ENCODE measurements around the gene CD52.

CD52 gene

DNA sequence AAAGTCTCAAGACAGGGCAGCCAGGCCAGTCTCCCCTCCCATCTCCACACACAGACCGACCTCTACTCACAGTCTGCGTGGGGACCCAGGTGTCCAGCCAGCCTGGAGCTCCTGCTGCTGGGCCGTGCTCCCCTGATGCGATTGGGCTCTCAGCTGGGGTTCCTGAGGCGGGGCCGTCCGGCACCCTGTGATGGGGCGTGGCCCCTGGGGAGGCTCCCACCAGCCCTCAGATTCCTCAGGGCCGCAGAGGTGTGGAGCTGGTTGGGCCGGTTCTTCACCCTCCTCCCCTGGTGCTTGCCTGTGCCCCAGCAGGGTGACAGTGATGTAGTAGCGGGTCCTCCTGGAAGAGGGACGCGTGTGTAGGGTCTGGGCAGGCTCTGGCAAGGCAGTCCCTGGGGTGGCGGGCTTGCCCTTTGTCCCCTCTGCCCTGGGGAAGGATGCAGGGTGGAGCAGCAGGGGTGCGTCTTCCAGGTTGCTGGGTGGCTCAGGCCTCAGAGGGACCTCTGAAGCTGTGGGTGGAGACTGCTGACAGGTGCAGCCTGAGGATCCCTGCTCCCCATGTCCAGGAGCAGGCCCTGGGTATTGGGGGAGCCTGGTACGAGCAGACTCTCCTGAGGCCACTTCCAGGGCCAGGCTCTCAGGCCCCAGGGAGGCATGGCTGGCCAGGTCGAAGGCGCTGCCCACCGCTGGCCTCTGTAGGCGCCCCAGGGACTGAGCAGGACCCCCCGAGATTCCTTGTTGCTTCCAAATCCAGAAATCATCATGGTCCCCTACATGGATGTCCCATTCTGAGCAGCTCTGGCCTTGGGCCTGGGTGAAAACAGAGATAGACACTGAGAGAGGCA, 36.4 kb downstream of the CD52 start, which contains the start of gene CRYBG2:
TSS of gene CRYBG2 (minus strand) at position 155 of the 845 bp plus-strand sequence. CDS start 7,473 bp downstream, outside the sequence.
- H3K27me3 ChIP-seq (ENCODE audit: control insufficient read depth in 5 of 5, insufficient read depth in 4 of 5, low read length in 5 of 5), result peaks cover 10 to 28% (median 19%) of the 10 kb centered on the region in 5 donors
- H3K27ac ChIP-seq (ENCODE audit: low read depth, low read length), result no peak within 1 kb of the TSS
- no peaks in the 10 kb centered on the region for H3K9me3 ChIP-seq (ENCODE audit: control insufficient read depth in 5 of 5, low read length in 5 of 5)
- H3K4me3 ChIP-seq (ENCODE audit: low read depth in 1 of 5, low read length in 5 of 5), result no peak within 1 kb of the TSS
- no peaks in the 10 kb centered on the region for H3K4me1 ChIP-seq (ENCODE audit: control insufficient read depth in 5 of 5, insufficient read depth in 5 of 5, low read length in 5 of 5)
- no peaks in the 10 kb centered on the region for H3K36me3 ChIP-seq (ENCODE audit: control insufficient read depth in 5 of 5, insufficient read depth in 5 of 5, low read length in 5 of 5)
- no peak within 1 kb of the TSS for H3K9ac ChIP-seq (ENCODE audit: low read length in 5 of 5)

DNA sequence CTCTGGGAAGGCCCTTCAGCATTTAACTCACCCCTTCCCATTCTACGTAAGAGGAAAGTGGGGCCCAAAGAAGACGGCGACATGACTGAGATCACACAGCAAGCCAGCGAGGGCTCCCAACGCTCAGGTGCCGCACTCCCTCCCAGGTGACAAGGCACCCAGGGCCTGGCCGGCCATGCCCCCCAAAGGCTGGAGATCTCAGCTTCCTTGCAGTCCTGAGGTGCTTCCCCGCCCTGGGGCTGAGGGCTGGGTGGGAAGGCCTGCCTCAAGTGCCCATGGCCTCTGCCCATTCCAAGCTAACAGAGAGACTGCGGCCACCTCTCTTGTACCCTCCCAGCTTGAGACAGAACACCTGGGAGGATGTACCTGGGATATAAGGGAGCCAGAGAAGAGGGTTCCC, 37.2 kb downstream of the CD52 start:
- Histone ChIP-seq H3K9me3 (ENCODE audit: control insufficient read depth in 5 of 5, low read length in 5 of 5) (no peaks in the 10 kb centered on the region), H3K36me3 (ENCODE audit: control insufficient read depth in 5 of 5, insufficient read depth in 5 of 5, low read length in 5 of 5) (no peaks in the 10 kb centered on the region), H3K4me3 (ENCODE audit: low read depth in 1 of 5, low read length in 5 of 5) (no peak overlapping the region), H3K27ac (ENCODE audit: low read depth, low read length) (no peak overlapping the region), H3K9ac (ENCODE audit: low read length in 5 of 5) (no peak overlapping the region), H3K27me3 (ENCODE audit: control insufficient read depth in 5 of 5, insufficient read depth in 4 of 5, low read length in 5 of 5) (peaks cover 11 to 31% (median 22%) of the 10 kb centered on the region in 5 donors), H3K4me1 (ENCODE audit: control insufficient read depth in 5 of 5, insufficient read depth in 5 of 5, low read length in 5 of 5) (peaks cover 0 to 3% (median under 1%) of the 10 kb centered on the region in 5 donors)

DNA sequence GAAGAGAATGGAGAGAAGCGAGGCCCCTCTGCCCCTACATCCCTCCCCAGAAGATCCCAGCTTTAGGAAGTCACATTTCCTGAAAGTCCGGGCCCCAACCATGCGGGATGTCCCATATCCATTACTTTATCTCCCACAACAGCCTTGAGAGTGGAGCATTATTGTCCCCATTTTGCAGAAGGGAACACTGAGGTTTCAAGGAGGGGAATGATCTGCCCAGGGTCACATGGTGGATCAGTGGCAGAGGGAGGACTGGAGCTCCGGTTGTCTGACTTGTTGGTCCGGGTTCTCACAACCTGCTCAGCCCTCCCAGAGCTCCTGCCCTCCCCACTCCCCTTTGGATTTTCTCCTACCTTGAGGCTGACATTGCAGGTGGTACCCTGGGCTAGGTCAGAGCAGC, 38.3 kb downstream of the CD52 start:
- no peaks in the 10 kb centered on the region for H3K36me3 ChIP-seq (ENCODE audit: control insufficient read depth in 5 of 5, insufficient read depth in 5 of 5, low read length in 5 of 5)
- H3K9ac ChIP-seq (ENCODE audit: low read length in 5 of 5), result no peak overlapping the region
- peaks cover 22 to 43% (median 34%) of the 10 kb centered on the region in 5 donors for H3K27me3 ChIP-seq (ENCODE audit: control insufficient read depth in 5 of 5, insufficient read depth in 4 of 5, low read length in 5 of 5)
- H3K27ac ChIP-seq (ENCODE audit: low read depth, low read length), result no peak overlapping the region
- no peak overlapping the region for H3K4me3 ChIP-seq (ENCODE audit: low read depth in 1 of 5, low read length in 5 of 5)
- H3K4me1 ChIP-seq (ENCODE audit: control insufficient read depth in 5 of 5, insufficient read depth in 5 of 5, low read length in 5 of 5), result peaks cover 0 to 11% (median 11%) of the 10 kb centered on the region in 5 donors
- no peaks in the 10 kb centered on the region for H3K9me3 ChIP-seq (ENCODE audit: control insufficient read depth in 5 of 5, low read length in 5 of 5)

DNA sequence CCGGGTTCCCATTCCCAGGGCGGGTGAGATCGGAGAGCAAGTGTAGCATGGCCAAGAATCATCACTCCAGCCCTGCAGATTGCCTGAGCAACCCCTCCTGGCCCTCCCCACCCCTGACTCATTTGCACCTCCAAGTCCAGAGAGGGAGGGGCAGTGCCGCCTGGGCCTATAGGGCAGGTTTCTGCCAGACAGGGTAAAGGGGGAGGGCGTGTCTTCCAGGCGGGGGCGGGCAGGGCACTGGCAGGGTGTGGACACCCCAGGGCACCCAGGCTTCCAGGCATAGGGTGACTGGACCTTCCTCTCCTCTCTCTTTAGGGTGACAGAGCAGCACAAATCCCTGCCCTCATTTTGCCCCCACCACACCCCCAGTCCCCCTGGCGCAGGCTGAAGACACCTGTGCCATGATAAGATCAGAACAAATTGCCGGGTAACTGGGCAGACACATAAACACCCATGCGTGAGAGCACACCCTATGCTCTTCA, 39.4 kb downstream of the CD52 start:
- no peak overlapping the region for H3K27ac ChIP-seq (ENCODE audit: low read depth, low read length)
- peaks cover 32 to 53% (median 43%) of the 10 kb centered on the region in 5 donors for H3K27me3 ChIP-seq (ENCODE audit: control insufficient read depth in 5 of 5, insufficient read depth in 4 of 5, low read length in 5 of 5)
- peaks cover 0 to 11% (median 11%) of the 10 kb centered on the region in 5 donors for H3K4me1 ChIP-seq (ENCODE audit: control insufficient read depth in 5 of 5, insufficient read depth in 5 of 5, low read length in 5 of 5)
- no peak overlapping the region for H3K4me3 ChIP-seq (ENCODE audit: low read depth in 1 of 5, low read length in 5 of 5)
- H3K9me3 ChIP-seq (ENCODE audit: control insufficient read depth in 5 of 5, low read length in 5 of 5), result no peaks in the 10 kb centered on the region
- H3K36me3 ChIP-seq (ENCODE audit: control insufficient read depth in 5 of 5, insufficient read depth in 5 of 5, low read length in 5 of 5), result no peaks in the 10 kb centered on the region
- H3K9ac ChIP-seq (ENCODE audit: low read length in 5 of 5), result no peak overlapping the region

DNA sequence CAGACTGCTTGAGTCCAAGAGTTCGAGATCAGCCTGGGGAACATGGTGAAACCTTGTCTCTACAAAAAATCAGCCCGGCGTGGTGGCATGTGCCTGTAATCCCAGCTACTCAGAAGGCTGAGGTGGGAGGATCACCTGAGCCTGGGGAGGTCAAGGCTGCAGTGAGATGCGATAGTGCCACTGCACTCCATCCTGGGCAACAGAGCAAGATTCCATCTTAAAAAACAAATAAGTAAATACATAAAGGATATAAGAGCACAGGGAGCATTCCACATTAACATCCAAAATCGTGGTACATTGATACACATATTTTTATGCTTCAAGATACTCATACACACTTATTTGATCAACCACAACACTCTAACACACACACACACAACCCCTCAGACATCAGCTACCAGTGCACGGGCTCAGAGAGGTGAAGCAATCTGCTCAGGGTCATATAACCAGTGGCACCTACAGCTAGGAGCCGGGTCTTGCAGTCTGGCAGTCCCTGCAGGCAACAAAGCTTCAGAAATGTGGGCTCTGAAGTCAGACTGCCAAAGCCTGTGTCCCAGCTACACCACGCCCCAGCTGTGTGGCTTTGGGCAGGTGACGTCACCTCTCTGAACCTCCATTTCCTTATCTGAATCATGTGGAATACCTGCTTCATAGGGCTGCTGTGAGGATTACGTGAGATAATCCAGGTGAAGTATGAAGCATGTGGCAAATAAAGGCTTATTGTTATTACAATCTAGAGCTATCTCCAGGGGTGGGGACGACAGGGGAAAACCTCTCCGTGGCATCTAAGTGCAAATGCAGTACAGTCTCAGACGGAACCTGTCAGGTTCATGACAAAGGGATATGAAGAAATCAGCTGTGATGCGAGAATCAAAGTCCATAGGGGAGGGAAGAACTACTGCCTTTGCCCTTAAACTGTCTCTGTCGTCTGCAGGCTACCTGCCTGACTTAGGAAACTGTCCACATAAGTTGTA, 40.9 kb downstream of the CD52 start:
- no peaks in the 10 kb centered on the region for H3K36me3 ChIP-seq (ENCODE audit: control insufficient read depth in 5 of 5, insufficient read depth in 5 of 5, low read length in 5 of 5)
- H3K27ac ChIP-seq (ENCODE audit: low read depth, low read length), result no peak overlapping the region
- H3K27me3 ChIP-seq (ENCODE audit: control insufficient read depth in 5 of 5, insufficient read depth in 4 of 5, low read length in 5 of 5), result peaks cover 37 to 64% (median 45%) of the 10 kb centered on the region in 5 donors
- no peak overlapping the region for H3K9ac ChIP-seq (ENCODE audit: low read length in 5 of 5)
- peaks cover 0 to 11% (median 11%) of the 10 kb centered on the region in 5 donors for H3K4me1 ChIP-seq (ENCODE audit: control insufficient read depth in 5 of 5, insufficient read depth in 5 of 5, low read length in 5 of 5)
- H3K4me3 ChIP-seq (ENCODE audit: low read depth in 1 of 5, low read length in 5 of 5), result no peak overlapping the region
- no peaks in the 10 kb centered on the region for H3K9me3 ChIP-seq (ENCODE audit: control insufficient read depth in 5 of 5, low read length in 5 of 5)

DNA sequence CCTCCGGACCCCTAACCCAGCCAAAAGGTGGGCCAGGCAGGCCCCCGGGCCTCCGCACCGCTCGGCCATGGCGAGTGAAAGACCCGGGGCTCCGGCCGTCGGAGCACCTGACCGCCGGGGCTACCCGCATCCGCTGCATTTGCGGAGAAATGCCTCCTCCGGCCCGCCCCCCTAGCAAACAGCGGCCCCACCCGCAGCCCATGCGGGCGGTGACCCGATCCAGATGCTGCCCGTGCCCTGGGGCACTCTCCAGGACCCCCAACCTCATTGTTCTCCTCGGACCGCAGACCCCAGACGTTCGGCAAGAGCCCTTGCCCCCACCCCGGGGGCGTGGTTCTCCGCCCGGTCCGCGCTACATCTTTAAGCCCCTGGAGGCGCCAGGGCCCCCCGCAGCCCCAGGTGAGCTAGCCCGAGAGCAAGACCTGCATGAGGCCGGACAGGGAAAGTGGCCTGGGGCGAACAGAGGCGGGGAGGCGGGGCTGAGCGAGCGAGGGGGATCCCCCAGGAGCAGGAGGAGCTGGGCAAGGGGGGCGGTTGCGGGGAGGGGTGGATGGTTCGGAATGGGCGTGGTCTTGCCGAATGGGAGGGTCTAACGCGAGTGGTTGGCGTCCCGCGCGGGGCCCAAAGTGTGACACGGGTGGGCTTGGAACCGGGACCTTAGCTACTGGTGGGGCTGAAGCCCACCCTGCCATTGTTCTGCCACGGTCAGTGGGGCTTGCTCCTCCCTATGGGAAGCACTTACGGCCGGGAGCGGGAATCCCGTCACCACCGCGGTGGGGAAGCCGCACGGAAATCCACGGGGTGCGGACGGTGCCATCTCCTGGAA, 42.4 kb downstream of the CD52 start:
- Histone ChIP-seq H3K36me3 (ENCODE audit: control insufficient read depth in 5 of 5, insufficient read depth in 5 of 5, low read length in 5 of 5) (no peaks in the 10 kb centered on the region), H3K9ac (ENCODE audit: low read length in 5 of 5) (no peak overlapping the region), H3K27ac (ENCODE audit: low read depth, low read length) (no peak overlapping the region), H3K9me3 (ENCODE audit: control insufficient read depth in 5 of 5, low read length in 5 of 5) (no peaks in the 10 kb centered on the region), H3K4me3 (ENCODE audit: low read depth in 1 of 5, low read length in 5 of 5) (peak overlapping the region in 3 of 5 donors; percentile 10 to 49 (median 31)), H3K4me1 (ENCODE audit: control insufficient read depth in 5 of 5, insufficient read depth in 5 of 5, low read length in 5 of 5) (peaks cover 0 to 11% (median 11%) of the 10 kb centered on the region in 5 donors), H3K27me3 (ENCODE audit: control insufficient read depth in 5 of 5, insufficient read depth in 4 of 5, low read length in 5 of 5) (peaks cover 31 to 65% (median 43%) of the 10 kb centered on the region in 5 donors)

DNA sequence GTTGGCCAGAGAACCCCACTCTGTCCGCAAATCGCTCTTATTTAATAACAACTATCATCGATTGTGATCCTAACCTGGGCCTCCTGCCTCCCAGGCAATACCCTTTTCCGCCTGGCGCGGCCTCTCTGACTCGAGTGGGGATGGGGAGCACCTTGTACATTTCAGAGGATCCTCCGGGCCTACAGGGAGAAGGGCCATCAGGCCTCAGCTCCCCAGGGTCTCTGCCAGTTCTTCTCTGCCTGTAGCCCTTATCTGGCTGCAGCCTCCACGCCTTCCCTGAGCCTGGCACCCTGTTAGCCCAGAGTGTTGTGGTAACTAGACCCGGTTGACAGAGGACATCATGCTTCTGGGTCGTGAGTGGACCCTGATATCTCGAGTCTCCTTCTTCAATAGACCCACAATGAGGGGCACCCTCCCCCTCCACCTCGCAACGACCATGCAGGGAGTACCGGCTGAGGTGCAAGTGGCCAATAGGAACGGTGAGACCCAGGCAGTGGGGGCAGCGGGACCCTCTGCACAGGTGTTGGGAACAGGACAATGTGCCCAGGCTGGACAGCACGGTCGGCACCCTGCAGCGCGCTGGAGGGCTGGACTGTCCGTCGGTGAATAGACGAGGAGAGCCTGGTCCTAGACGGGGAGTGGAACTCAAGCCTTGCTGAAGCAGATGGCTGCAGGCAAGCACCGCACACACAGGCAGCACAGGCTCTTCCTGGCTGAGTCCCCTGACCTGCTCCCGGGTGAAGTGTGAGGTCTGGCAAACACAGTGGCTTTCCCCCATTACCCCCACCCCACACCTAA, 43.2 kb downstream of the CD52 start:
- peak overlapping the region in 2 of 5 donors; percentile 31 to 49 for H3K4me3 ChIP-seq (ENCODE audit: low read depth in 1 of 5, low read length in 5 of 5)
- peaks cover 0 to 11% (median 11%) of the 10 kb centered on the region in 5 donors for H3K4me1 ChIP-seq (ENCODE audit: control insufficient read depth in 5 of 5, insufficient read depth in 5 of 5, low read length in 5 of 5)
- H3K9me3 ChIP-seq (ENCODE audit: control insufficient read depth in 5 of 5, low read length in 5 of 5), result no peaks in the 10 kb centered on the region
- H3K36me3 ChIP-seq (ENCODE audit: control insufficient read depth in 5 of 5, insufficient read depth in 5 of 5, low read length in 5 of 5), result no peaks in the 10 kb centered on the region
- peaks cover 31 to 59% (median 47%) of the 10 kb centered on the region in 5 donors for H3K27me3 ChIP-seq (ENCODE audit: control insufficient read depth in 5 of 5, insufficient read depth in 4 of 5, low read length in 5 of 5)
- H3K9ac ChIP-seq (ENCODE audit: low read length in 5 of 5), result no peak overlapping the region
- H3K27ac ChIP-seq (ENCODE audit: low read depth, low read length), result no peak overlapping the region

DNA sequence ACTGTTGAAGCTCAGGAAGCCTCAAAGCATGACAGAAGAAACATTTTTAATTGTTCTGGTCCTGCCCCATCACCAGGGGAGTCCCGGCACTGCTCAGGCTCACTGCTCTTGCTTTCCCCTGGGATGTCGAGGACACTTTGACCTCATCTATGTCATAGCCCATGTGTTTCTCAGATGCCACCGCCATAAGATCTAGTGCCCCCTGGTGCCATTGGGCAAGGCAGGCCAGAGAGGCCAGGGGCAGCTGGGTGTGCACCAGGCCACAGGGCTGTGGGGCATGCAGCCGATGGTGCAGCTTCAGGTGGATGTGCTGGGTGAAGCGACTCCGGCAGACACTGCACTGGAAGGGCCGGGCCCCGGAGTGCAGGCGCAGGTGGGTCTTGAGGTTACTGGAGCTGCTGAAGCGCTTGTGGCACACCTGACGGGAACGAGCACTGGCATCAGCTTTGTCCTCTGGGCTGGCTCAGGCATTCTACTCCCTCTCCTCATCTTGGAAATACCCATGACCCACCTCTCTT, 43.9 kb downstream of the CD52 start:
- Histone ChIP-seq H3K27me3 (ENCODE audit: control insufficient read depth in 5 of 5, insufficient read depth in 4 of 5, low read length in 5 of 5) (peaks cover 31 to 55% (median 47%) of the 10 kb centered on the region in 5 donors), H3K9me3 (ENCODE audit: control insufficient read depth in 5 of 5, low read length in 5 of 5) (no peaks in the 10 kb centered on the region), H3K36me3 (ENCODE audit: control insufficient read depth in 5 of 5, insufficient read depth in 5 of 5, low read length in 5 of 5) (no peaks in the 10 kb centered on the region), H3K4me1 (ENCODE audit: control insufficient read depth in 5 of 5, insufficient read depth in 5 of 5, low read length in 5 of 5) (peaks cover 0 to 11% (median 11%) of the 10 kb centered on the region in 5 donors), H3K27ac (ENCODE audit: low read depth, low read length) (no peak overlapping the region), H3K4me3 (ENCODE audit: low read depth in 1 of 5, low read length in 5 of 5) (no peak overlapping the region), H3K9ac (ENCODE audit: low read length in 5 of 5) (no peak overlapping the region)

All from subcutaneous abdominal adipose tissue (tissue), 5 donors.